ENCODE results near the gene ETS1. TPM values are rescaled to one million over a fixed set of nuclear protein-coding genes. Genes with fewer than 3 reads are reported as not detected.

Gene ETS1
- total and polyA plus RNA-seq, 2 experiments from 2014 or later: 25.6 to 52.6 TPM

DNA sequence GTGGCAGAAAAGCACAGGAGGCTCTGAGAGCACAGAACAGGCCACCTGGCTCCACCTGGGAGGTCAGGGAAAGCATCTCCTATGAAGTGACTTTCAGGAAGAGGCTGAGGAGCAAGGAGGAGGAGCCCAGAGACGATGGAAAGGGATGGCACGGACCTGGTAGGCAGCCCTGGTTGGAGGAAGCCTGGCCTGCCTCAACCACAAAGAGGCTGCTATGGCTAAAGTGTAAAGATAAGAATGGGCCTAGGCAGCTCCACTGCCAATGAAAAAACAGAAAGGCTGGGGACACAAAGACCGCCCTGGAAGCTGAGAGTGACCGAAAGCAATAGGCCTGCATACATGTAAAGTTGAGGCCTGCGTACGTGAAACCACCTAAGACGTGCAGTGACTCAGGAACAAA is 31.2 kb upstream of the ETS1 start:
- peaks cover 26% of the 10 kb centered on the region for H3K4me1 Mint-ChIP-seq
- no peaks in the 10 kb centered on the region for H3K27me3 ChIP-seq (ENCODE audit: insufficient read depth)
- no peak overlapping the region for H3K27ac Mint-ChIP-seq

DNA sequence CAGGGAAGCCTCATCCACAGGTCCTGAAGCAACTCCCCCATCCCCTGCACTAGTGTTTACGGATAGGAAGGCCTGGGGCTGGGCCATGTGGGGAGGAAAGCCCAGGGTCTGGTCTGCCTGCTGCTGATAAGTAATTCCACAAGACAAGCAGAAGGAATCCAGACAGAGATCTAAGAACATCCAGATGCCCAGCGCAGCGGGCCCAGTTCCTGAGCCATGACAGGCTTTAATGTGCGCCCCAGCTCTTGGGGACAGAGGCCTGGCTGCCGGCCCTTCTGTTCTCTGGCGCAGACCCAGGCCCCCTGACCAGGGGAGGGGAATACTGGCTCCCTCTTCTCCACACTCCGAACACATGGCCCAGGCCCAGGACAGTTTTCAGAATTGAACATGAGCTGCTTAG is 28.8 kb upstream of the ETS1 start:
- Mint-ChIP-seq H3K27me3 (ENCODE audit: insufficient read depth, low read depth, poor library complexity) (peaks cover 23% of the 10 kb centered on the region), H3K4me3 (no peak overlapping the region), H3K4me1 (peaks cover 14% of the 10 kb centered on the region), H3K9me3 (no peaks in the 10 kb centered on the region), H3K27ac (no peak overlapping the region), H3K36me3 (ENCODE audit: low read depth) (no peaks in the 10 kb centered on the region)
- Histone ChIP-seq H2AFZ (no peak overlapping the region), H3K9me2 (ENCODE audit: insufficient read depth) (no peaks in the 10 kb centered on the region), H3K27ac (ENCODE audit: low read depth) (no peak overlapping the region), H3K79me2 (replicated peaks; ENCODE audit: insufficient read depth) (no peaks in the 10 kb centered on the region), H3K4me1 (ENCODE audit: insufficient read depth) (peaks cover 3% of the 10 kb centered on the region), H3K27me3 (ENCODE audit: insufficient read depth) (no peaks in the 10 kb centered on the region), H3K4me2 (no peak overlapping the region), H3K36me3 (ENCODE audit: insufficient read depth) (no peaks in the 10 kb centered on the region), H3F3A (replicated peaks; ENCODE audit: low read depth) (no peaks in the 10 kb centered on the region), H3K4me3 (no peak overlapping the region), H4K20me1 (replicated peaks; ENCODE audit: insufficient read depth) (no peaks in the 10 kb centered on the region)
- no peak for DNase-seq (ENCODE audit: low spot score)
- no peak for ATAC-seq
- TF ChIP-seq, protein P1, sequence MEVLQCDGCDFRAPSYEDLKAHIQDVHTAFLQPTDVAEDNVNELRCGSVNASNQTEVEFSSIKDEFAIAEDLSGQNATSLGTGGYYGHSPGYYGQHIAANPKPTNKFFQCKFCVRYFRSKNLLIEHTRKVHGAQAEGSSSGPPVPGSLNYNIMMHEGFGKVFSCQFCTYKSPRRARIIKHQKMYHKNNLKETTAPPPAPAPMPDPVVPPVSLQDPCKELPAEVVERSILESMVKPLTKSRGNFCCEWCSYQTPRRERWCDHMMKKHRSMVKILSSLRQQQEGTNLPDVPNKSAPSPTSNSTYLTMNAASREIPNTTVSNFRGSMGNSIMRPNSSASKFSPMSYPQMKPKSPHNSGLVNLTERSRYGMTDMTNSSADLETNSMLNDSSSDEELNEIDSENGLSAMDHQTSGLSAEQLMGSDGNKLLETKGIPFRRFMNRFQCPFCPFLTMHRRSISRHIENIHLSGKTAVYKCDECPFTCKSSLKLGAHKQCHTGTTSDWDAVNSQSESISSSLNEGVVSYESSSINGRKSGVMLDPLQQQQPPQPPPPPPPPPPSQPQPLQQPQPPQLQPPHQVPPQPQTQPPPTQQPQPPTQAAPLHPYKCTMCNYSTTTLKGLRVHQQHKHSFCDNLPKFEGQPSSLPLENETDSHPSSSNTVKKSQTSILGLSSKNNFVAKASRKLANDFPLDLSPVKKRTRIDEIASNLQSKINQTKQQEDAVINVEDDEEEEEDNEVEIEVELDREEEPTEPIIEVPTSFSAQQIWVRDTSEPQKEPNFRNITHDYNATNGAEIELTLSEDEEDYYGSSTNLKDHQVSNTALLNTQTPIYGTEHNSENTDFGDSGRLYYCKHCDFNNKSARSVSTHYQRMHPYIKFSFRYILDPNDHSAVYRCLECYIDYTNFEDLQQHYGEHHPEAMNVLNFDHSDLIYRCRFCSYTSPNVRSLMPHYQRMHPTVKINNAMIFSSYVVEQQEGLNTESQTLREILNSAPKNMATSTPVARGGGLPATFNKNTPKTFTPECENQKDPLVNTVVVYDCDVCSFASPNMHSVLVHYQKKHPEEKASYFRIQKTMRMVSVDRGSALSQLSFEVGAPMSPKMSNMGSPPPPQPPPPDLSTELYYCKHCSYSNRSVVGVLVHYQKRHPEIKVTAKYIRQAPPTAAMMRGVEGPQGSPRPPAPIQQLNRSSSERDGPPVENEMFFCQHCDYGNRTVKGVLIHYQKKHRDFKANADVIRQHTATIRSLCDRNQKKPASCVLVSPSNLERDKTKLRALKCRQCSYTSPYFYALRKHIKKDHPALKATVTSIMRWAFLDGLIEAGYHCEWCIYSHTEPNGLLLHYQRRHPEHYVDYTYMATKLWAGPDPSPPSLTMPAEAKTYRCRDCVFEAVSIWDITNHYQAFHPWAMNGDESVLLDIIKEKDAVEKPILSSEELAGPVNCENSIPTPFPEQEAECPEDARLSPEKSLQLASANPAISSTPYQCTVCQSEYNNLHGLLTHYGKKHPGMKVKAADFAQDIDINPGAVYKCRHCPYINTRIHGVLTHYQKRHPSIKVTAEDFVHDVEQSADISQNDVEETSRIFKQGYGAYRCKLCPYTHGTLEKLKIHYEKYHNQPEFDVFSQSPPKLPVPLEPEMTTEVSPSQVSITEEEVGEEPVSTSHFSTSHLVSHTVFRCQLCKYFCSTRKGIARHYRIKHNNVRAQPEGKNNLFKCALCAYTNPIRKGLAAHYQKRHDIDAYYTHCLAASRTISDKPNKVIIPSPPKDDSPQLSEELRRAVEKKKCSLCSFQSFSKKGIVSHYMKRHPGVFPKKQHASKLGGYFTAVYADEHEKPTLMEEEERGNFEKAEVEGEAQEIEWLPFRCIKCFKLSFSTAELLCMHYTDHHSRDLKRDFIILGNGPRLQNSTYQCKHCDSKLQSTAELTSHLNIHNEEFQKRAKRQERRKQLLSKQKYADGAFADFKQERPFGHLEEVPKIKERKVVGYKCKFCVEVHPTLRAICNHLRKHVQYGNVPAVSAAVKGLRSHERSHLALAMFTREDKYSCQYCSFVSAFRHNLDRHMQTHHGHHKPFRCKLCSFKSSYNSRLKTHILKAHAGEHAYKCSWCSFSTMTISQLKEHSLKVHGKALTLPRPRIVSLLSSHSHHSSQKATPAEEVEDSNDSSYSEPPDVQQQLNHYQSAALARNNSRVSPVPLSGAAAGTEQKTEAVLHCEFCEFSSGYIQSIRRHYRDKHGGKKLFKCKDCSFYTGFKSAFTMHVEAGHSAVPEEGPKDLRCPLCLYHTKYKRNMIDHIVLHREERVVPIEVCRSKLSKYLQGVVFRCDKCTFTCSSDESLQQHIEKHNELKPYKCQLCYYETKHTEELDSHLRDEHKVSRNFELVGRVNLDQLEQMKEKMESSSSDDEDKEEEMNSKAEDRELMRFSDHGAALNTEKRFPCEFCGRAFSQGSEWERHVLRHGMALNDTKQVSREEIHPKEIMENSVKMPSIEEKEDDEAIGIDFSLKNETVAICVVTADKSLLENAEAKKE (CRISPR knock-in tag; IDR thresholded peaks at IDR 0.05): no peak
- TF ChIP-seq JUNB (IDR thresholded peaks at IDR 0.05; ENCODE audit: unreplicated experiment): no peak

More for the DNA sequence above, 31.2 kb upstream of the ETS1 start:
- Histone ChIP-seq H3K9me2 (ENCODE audit: insufficient read depth) (no peaks in the 10 kb centered on the region), H3K4me3 (no peak overlapping the region), H3K4me2 (no peak overlapping the region), H3K79me2 (replicated peaks; ENCODE audit: insufficient read depth) (no peaks in the 10 kb centered on the region), H4K20me1 (replicated peaks; ENCODE audit: insufficient read depth) (no peaks in the 10 kb centered on the region), H3K27ac (ENCODE audit: low read depth) (no peak overlapping the region), H3K36me3 (ENCODE audit: insufficient read depth) (no peaks in the 10 kb centered on the region), H3K4me1 (ENCODE audit: insufficient read depth) (peaks cover 17% of the 10 kb centered on the region; the same call in 1 of the 2 replicates), H3F3A (replicated peaks; ENCODE audit: low read depth) (no peaks in the 10 kb centered on the region), H2AFZ (no peak overlapping the region)
- DNase-seq (ENCODE audit: low spot score) (no peak), ATAC-seq (no peak)
- TF ChIP-seq EZH2phosphoT487 (IDR thresholded peaks at IDR 0.05; ENCODE audit: unreplicated experiment) (no peak), ZNF331 (CRISPR knock-in tag; IDR thresholded peaks at IDR 0.05; ENCODE audit: low read depth) (no peak), POLR2AphosphoS5 (IDR thresholded peaks at IDR 0.05; ENCODE audit: low read depth) (no peak), EZH2 (IDR thresholded peaks at IDR 0.05; ENCODE audit: low read depth, unreplicated experiment) (no peak)
- no peaks in the 10 kb centered on the region for H3K36me3 Mint-ChIP-seq (ENCODE audit: low read depth)
- H3K9me3 Mint-ChIP-seq: no peaks in the 10 kb centered on the region
- H3K27me3 Mint-ChIP-seq (ENCODE audit: insufficient read depth, low read depth, poor library complexity): peaks cover 28% of the 10 kb centered on the region
- no peak overlapping the region for H3K4me3 Mint-ChIP-seq
